CD4-positive, alpha-beta T cell (primary cell): ENCODE results near the gene BCAT1. TPM values are rescaled to one million over a fixed set of nuclear protein-coding genes. Genes with fewer than 3 reads are reported as not detected.

ENCODE experiments used
- ATAC-seq: fragments of 200-7000 bp; cut with Tn5 transposase; one replicate; pipeline ENCODE4 v1.10.0; 2022; ENCODE audit warnings: mild to moderate bottlenecking; ENCODE audit not compliant: poor library complexity
- CTCF ChIA-PET: fragments of 350-600 bp; sonication (Branson Sonifier 250); formaldehyde crosslinking; loops from one replicate; lab custom pipeline; 2021; ENCODE audit warnings: antibody characterized with exemption, inconsistent platforms; lab: Charles Lee
- POLR2A ChIA-PET: fragments of 350-600 bp; sonication (Branson Sonifier 250); formaldehyde crosslinking; loops from one replicate; lab custom pipeline; 2021; ENCODE audit warnings: antibody characterized with exemption, inconsistent platforms; lab: Charles Lee
- DNase-seq, 14 experiments: peaks; one replicate each; pipeline ENCODE4 v3.0.0-alpha.2; 2013 to 2020; ENCODE audit warnings: mixed read lengths in 2 of 14
- H3K27ac ChIP-seq, 2 donors: one replicate each; pipeline versions ENCODE4 v1.5.1 to v1.7.0; 2013; ENCODE audit warnings: low read length in 2 of 2, low read depth in 1 of 2, mild to moderate bottlenecking in 1 of 2
- H3K27me3 ChIP-seq, 2 experiments: 1 replicate in 1 of 2; 2 replicates in 1 of 2; pipeline versions ENCODE4 v1.6.1 to v1.7.0; 2013; ENCODE audit warnings: low read length in 2 of 2, control low read depth in 1 of 2, mild to moderate bottlenecking in 1 of 2, moderate library complexity in 1 of 2; ENCODE audit not compliant: insufficient read depth in 2 of 2, control insufficient read depth in 1 of 2
- H3K36me3 ChIP-seq: one replicate; pipeline ENCODE4 v1.6.1; 2013; ENCODE audit warnings: low read length, control low read depth; ENCODE audit not compliant: insufficient read depth
- H3K4me1 ChIP-seq: one replicate; pipeline ENCODE4 v1.6.1; 2013; ENCODE audit warnings: low read length, control low read depth; ENCODE audit not compliant: insufficient read depth
- H3K4me3 ChIP-seq: one replicate; pipeline ENCODE4 v1.5.1; 2013; ENCODE audit warnings: mild to moderate bottlenecking, low read length, moderate library complexity
- H3K9me3 ChIP-seq, 2 experiments: 1 replicate in 1 of 2; 2 replicates in 1 of 2; pipeline versions ENCODE4 v1.6.1 to v1.7.0; 2013; ENCODE audit warnings: low read length in 2 of 2, mild to moderate bottlenecking in 2 of 2, control low read depth in 1 of 2, moderate library complexity in 1 of 2; ENCODE audit not compliant: control insufficient read depth in 1 of 2, insufficient read depth in 1 of 2
- H3K27ac Mint-ChIP-seq: one replicate; pipeline ENCODE4 v1.8.0; 2020; ENCODE audit warnings: mixed read lengths
- H3K27me3 Mint-ChIP-seq: one replicate; pipeline ENCODE4 v1.8.0; 2021; ENCODE audit warnings: mixed read lengths
- H3K36me3 Mint-ChIP-seq: one replicate; pipeline ENCODE4 v1.8.0; 2021; ENCODE audit warnings: low read depth, mixed read lengths
- H3K4me1 Mint-ChIP-seq: one replicate; pipeline ENCODE4 v1.8.0; 2021; ENCODE audit warnings: low read depth, mixed read lengths
- H3K4me3 Mint-ChIP-seq: one replicate; pipeline ENCODE4 v1.8.0; 2020; ENCODE audit warnings: mild to moderate bottlenecking, mixed read lengths
- H3K9me3 Mint-ChIP-seq: one replicate; pipeline ENCODE4 v1.8.0; 2020; ENCODE audit warnings: mixed read lengths
- intact Hi-C, 2 experiments: fragments of 100-400 bp; cut with DNase I in 1 of 2; cut with micrococcal nuclease in 1 of 2; formaldehyde crosslinking; loops; one replicate each; pipeline versions ENCODE4 v1.15.1 to v1.9.0; 2023 to 2025; cut with DNase I, micrococcal nuclease
- total RNA-seq, 174 experiments: library from RNA in 2 of 174; stranded (reverse) in 2 of 174; gene quantifications; one replicate each; pipeline ENCODE4 v1.2.3 and lab custom pipeline; 2021 to 2026
- TF ChIP-seq, protein P1 (sequence below): fragments of 200-600 bp; IDR thresholded peaks from one replicate; pipeline ENCODE4 v1.8.0; 2022; ENCODE audit warnings: antibody characterized with exemption, mild to moderate bottlenecking

The BCAT1 gene
- total RNA-seq, 2 experiments from 2014 or later = 0.34 to 0.91 TPM

DNA sequence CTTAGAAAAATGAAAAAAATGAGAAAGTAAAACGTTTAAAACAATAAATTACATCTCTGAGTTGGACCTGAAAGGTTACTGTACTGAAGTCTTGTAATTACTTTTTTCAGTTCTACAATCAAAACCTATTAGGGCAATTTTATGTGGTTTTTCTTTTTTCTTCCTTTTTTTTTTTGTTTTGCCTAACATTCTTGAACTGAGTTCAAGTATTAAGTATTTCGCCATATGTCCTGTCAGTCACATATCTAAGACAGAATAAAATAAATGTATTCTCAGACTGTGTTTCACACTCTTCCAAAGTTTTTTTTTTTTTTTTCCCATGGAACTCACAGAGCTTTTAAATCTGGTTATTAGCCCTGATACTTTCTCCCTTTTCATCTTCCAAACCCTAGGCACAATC is 172.0 kb downstream of the BCAT1 start:
- POLR2A ChIA-PET = no interaction called here
- Histone ChIP-seq H3K4me1 (no peaks in the 10 kb centered on the region), H3K27ac (no peak overlapping the region), H3K9me3 (no peaks in the 10 kb centered on the region), H3K27me3 (no peaks in the 10 kb centered on the region), H3K4me3 (no peak overlapping the region), H3K36me3 (no peaks in the 10 kb centered on the region)
- Mint-ChIP-seq H3K4me1 (no peaks in the 10 kb centered on the region), H3K27me3 (no peaks in the 10 kb centered on the region), H3K36me3 (no peaks in the 10 kb centered on the region), H3K27ac (no peak overlapping the region), H3K9me3 (no peaks in the 10 kb centered on the region), H3K4me3 (no peak overlapping the region)
- DNase-seq (no peak), ATAC-seq (no peak)
- TF ChIP-seq, protein P1, sequence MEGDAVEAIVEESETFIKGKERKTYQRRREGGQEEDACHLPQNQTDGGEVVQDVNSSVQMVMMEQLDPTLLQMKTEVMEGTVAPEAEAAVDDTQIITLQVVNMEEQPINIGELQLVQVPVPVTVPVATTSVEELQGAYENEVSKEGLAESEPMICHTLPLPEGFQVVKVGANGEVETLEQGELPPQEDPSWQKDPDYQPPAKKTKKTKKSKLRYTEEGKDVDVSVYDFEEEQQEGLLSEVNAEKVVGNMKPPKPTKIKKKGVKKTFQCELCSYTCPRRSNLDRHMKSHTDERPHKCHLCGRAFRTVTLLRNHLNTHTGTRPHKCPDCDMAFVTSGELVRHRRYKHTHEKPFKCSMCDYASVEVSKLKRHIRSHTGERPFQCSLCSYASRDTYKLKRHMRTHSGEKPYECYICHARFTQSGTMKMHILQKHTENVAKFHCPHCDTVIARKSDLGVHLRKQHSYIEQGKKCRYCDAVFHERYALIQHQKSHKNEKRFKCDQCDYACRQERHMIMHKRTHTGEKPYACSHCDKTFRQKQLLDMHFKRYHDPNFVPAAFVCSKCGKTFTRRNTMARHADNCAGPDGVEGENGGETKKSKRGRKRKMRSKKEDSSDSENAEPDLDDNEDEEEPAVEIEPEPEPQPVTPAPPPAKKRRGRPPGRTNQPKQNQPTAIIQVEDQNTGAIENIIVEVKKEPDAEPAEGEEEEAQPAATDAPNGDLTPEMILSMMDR = no peak
- intact Hi-C loops = no loop called here
- CTCF ChIA-PET = interaction anchor here (0.6 kb wide), 1 partner anchor 36 kb away, joined by 3 read pairs; no protein-coding TSS in a partner anchor

DNA sequence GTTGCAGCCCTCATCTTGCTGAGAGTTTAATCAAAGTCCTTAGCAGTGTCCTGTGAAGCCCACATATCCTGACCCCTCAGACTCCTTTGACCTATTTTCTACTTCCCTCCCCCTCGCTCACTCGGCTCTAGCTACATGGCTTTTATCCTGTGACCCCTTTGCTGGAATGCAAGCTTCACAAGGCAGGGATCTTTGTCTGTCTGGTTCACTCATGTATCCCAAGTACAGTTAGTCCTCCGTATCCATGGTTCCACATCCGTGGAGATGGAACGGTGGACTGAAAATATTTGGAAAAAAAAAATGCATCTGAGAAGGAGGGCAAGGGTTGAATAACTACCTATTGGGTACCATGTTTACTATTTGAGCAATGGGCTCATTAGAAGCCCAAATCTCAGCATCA is 173.8 kb downstream of the BCAT1 start:
- no peaks in the 10 kb centered on the region for H3K36me3 ChIP-seq
- H3K4me1 Mint-ChIP-seq = no peaks in the 10 kb centered on the region
- DNase-seq (no peak), ATAC-seq (no peak)
- H3K27ac ChIP-seq = no peak overlapping the region
- TF ChIP-seq, protein P1 = no peak
- no peaks in the 10 kb centered on the region for H3K9me3 ChIP-seq
- no peaks in the 10 kb centered on the region for H3K4me1 ChIP-seq
- H3K36me3 Mint-ChIP-seq = no peaks in the 10 kb centered on the region
- no peak overlapping the region for H3K4me3 Mint-ChIP-seq
- intact Hi-C loops = no loop called here
- H3K4me3 ChIP-seq = no peak overlapping the region
- CTCF ChIA-PET = no interaction called here
- no peaks in the 10 kb centered on the region for H3K9me3 Mint-ChIP-seq
- H3K27me3 Mint-ChIP-seq = no peaks in the 10 kb centered on the region
- POLR2A ChIA-PET = no interaction called here
- H3K27me3 ChIP-seq = no peaks in the 10 kb centered on the region
- no peak overlapping the region for H3K27ac Mint-ChIP-seq

GRCh38 chr12:24773996-24774395 is 174.9 kb downstream of the BCAT1 start:
- no peak overlapping the region for H3K4me3 ChIP-seq
- H3K27ac ChIP-seq = no peak overlapping the region
- CTCF ChIA-PET = no interaction called here
- no peaks in the 10 kb centered on the region for H3K27me3 ChIP-seq
- intact Hi-C loops = no loop called here
- H3K27ac Mint-ChIP-seq = no peak overlapping the region
- H3K27me3 Mint-ChIP-seq = no peaks in the 10 kb centered on the region
- no peak for DNase-seq
- no peaks in the 10 kb centered on the region for H3K4me1 Mint-ChIP-seq
- POLR2A ChIA-PET = no interaction called here
- H3K9me3 Mint-ChIP-seq = no peaks in the 10 kb centered on the region
- no peaks in the 10 kb centered on the region for H3K36me3 Mint-ChIP-seq
- no peaks in the 10 kb centered on the region for H3K4me1 ChIP-seq
- no peak overlapping the region for H3K4me3 Mint-ChIP-seq
- no peaks in the 10 kb centered on the region for H3K9me3 ChIP-seq
- TF ChIP-seq, protein P1 = no peak
- H3K36me3 ChIP-seq = no peaks in the 10 kb centered on the region
- ATAC-seq = no peak
